ENCODE results near the gene GSK3B.

The GSK3B gene

DNA sequence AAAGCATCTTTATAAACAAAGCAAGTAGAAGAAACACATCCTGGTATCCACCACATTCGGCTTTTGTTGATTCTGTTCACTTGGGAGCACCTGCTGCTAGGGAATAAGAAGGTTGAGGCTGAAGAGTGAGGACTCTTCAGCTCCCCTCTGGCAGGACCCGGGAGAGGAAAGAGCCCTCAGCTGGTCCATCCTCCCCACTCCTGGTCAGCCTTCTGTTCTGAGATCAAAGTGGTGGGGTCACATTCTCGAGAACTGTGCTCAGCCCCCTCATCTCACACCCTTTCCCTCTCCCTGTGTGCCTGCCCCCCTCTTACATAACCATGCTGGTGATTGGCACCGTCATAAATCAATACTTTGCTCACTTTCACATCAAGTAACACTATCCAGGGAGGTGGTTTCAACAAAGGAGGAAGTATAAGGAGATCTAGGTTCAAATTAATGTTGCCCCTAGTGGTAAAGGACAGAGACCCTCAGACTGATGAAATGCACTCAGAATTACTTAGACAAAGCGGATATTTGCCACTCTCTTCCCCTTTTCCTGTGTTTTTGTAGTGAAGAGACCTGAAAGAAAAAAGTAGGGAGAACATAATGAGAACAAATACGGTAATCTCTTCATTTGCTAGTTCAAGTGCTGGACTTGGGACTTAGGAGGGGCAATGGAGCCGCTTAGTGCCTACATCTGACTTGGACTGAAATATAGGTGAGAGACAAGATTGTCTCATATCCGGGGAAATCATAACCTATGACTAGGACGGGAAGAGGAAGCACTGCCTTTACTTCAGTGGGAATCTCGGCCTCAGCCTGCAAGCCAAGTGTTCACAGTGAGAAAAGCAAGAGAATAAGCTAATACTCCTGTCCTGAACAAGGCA, 312.7 kb downstream of the GSK3B start, which contains the start of gene NR1I2:
Gene NR1I2, plus strand, starts transcription at position 772 of the 869 bp plus-strand sequence.
- TF ChIP-seq, protein P1, sequence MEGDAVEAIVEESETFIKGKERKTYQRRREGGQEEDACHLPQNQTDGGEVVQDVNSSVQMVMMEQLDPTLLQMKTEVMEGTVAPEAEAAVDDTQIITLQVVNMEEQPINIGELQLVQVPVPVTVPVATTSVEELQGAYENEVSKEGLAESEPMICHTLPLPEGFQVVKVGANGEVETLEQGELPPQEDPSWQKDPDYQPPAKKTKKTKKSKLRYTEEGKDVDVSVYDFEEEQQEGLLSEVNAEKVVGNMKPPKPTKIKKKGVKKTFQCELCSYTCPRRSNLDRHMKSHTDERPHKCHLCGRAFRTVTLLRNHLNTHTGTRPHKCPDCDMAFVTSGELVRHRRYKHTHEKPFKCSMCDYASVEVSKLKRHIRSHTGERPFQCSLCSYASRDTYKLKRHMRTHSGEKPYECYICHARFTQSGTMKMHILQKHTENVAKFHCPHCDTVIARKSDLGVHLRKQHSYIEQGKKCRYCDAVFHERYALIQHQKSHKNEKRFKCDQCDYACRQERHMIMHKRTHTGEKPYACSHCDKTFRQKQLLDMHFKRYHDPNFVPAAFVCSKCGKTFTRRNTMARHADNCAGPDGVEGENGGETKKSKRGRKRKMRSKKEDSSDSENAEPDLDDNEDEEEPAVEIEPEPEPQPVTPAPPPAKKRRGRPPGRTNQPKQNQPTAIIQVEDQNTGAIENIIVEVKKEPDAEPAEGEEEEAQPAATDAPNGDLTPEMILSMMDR (IDR thresholded peaks at IDR 0.05; ENCODE audit: low read depth, low read length, missing control alignments): peak; percentile 9
- no peak for DNase-seq (ENCODE audit: low read depth)
- H3K4me3 ChIP-seq (ENCODE audit: low read depth, low read length): no peak within 1 kb of the TSS

GRCh38 chr3:119779731-119780383, 314.4 kb downstream of the GSK3B start:
- no peak for DNase-seq (ENCODE audit: low read depth)
- TF ChIP-seq, protein P1 (IDR thresholded peaks at IDR 0.05; ENCODE audit: low read depth, low read length, missing control alignments): no peak

DNA sequence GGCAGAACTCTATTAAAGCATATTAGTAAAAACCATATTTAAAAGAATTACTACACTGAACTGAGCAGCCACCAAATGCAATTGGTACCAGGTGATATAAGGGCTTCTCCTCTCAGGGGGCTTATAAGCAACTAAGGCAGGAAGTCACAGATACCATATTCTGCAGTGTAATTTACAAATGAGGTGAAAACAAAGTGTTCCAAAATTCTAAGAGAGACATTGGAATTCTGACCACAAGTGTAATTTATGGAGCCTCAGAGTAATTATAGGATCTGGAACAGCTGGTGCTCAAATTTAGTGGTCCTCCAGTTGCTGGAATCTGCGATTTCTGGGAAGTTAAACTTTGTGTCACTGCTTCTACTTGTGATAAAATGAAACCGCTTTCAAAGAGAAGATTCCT, 315.4 kb downstream of the GSK3B start:
- DNase-seq (ENCODE audit: low read depth): no peak
- TF ChIP-seq, protein P1 (IDR thresholded peaks at IDR 0.05; ENCODE audit: low read depth, low read length, missing control alignments): no peak
- no peak overlapping the region for H3K4me3 ChIP-seq (ENCODE audit: low read depth, low read length)

More at GRCh38 chr3:119779731-119780383, 314.4 kb downstream of the GSK3B start:
- no peak overlapping the region for H3K4me3 ChIP-seq (ENCODE audit: low read depth, low read length)

DNA sequence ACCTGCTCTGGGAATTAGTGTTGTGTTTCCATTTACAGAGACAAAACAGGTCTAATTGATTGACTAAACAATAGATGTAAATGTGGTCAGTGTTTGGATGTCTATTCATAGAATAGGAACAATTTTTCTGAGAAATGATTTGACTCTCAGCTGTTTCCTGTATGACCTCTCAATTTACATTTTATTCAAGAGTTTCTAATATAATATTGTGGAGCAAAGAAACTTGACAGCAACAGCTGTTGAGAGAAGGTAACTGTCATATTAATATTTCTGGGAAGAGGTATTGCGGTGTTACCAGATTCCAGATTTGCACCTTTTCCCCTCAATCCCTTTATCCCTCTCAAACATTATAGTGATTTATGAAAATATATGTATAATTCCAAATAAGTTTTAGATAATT, 316.1 kb downstream of the GSK3B start:
- TF ChIP-seq, protein P1 (IDR thresholded peaks at IDR 0.05; ENCODE audit: low read depth, low read length, missing control alignments): no peak
- DNase-seq (ENCODE audit: low read depth): no peak
- H3K4me3 ChIP-seq (ENCODE audit: low read depth, low read length): no peak overlapping the region

DNA sequence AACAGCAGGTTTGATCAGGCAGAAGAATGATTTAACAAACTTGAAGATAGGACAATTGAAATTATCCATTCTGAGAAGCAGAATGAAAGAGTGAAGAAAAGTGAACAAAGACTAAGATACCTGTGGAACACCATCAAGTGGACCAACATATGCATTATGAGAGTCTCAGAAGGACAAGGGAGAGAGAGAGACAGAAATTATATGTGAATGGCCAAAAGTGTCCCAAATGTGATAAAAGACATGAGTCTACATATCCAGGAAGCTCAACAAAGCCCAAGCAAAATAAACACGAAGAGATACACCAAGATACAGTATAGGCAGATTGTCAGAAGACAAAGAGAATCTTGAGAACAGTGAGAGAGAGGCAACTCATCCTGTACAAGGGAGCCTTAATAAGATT, 317.9 kb downstream of the GSK3B start:
- TF ChIP-seq, protein P1 (IDR thresholded peaks at IDR 0.05; ENCODE audit: low read depth, low read length, missing control alignments): no peak
- no peak for DNase-seq (ENCODE audit: low read depth)
- H3K4me3 ChIP-seq (ENCODE audit: low read depth, low read length): no peak overlapping the region

DNA sequence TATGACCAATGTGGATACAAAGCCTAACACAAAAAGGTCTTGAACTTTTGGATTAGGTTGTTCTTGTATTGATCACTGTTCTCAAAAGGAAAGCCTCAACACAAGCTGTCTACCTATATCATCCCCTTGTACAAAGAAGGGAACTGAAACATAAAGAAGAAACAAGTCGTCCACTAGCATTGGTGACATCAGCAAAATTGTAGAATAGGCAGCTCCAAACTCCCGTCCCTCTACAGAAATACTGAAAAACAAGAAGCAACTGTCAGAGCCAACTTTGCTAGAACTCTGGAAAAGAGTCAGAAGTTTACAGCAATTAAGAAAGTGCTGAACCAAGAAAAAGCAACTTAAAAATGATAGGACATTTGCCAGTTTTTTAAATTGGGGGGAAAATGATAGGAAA, 319.8 kb downstream of the GSK3B start:
- no peak overlapping the region for H3K4me3 ChIP-seq (ENCODE audit: low read depth, low read length)
- peak; percentile 30 for DNase-seq (ENCODE audit: low read depth)
- TF ChIP-seq, protein P1 (IDR thresholded peaks at IDR 0.05; ENCODE audit: low read depth, low read length, missing control alignments): no peak
